GM12892 (cell line): Measurements from ENCODE around the gene BLZF1.

Experiments
- POLR2A ChIP-seq: IDR thresholded peaks from 2 replicates; pipeline ENCODE4 v1.6.1; 2011; ENCODE audit warnings: low read depth, low read length, control low read depth
- POLR2AphosphoS5 ChIP-seq: IDR thresholded peaks from 2 replicates; pipeline ENCODE4 v1.6.1; 2011; ENCODE audit warnings: low read depth, low read length, control low read depth
- TAF1 ChIP-seq: IDR thresholded peaks from 2 replicates; pipeline ENCODE4 v1.6.1; 2011; ENCODE audit warnings: low read depth, mild to moderate bottlenecking, control low read depth, low read length, borderline replicate concordance

GRCh38 chr1:169326956-169327268, 41.1 kb upstream of the BLZF1 start:
- no peak for TF ChIP-seq POLR2AphosphoS5
- no peak for TF ChIP-seq POLR2A
- TF ChIP-seq TAF1, result no peak
